Measurements from ENCODE around the gene SLC15A3.

The SLC15A3 gene

DNA sequence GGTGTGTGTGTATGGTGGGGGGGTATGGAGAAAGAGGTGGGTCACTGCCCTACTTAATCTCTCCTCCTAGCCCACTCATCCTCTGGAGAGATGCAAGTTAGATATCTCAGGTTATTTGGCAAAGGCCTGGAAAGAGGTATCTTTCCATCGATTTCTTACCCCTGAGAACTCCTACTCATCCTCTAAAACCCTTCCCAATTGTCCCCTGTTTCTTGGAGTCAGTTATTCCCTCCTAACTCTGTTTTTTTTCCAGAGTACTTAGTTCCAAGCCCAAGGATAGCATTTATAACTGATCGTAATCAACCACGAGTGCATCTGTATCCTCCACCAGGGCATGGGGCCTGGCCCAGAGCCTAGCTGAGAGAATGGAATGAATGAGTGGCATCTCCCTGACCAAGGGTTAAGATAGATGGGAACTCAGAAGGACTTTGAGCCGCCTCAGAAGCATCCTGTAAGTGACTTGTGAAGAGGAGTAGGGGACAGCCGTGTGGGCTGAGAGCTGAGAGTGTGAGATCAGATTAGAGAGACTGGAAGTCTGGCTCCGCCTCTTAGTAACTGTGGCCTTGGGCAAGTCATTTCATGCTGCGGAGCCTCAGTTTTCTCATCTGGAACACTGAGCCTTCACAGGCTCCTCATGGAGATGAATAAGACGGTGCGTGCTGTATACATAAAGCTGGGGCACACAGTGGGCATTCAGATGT, 35.8 kb upstream of the SLC15A3 start:
- H3K4me3 ChIP-seq (ENCODE audit: low read length) = no peak overlapping the region
- no peaks in the 10 kb centered on the region for H3K9me3 ChIP-seq (ENCODE audit: control insufficient read depth, insufficient read depth, low read length)
- no peaks in the 10 kb centered on the region for H3K36me3 ChIP-seq (ENCODE audit: control insufficient read depth, insufficient read depth, low read length)
- H3K4me1 ChIP-seq (ENCODE audit: control insufficient read depth, insufficient read depth, low read length) = no peaks in the 10 kb centered on the region
- H3K27me3 ChIP-seq (ENCODE audit: control insufficient read depth, insufficient read depth, low read length) = no peaks in the 10 kb centered on the region
- DNase-seq (ENCODE audit: low read depth, low spot score) = no peak
- no CpG with 5 or more reads among the region's 9 CpGs for WGBS (ENCODE audit: insufficient coverage, insufficient read length)
- no peak overlapping the region for H3K27ac ChIP-seq (ENCODE audit: low read length)

DNA sequence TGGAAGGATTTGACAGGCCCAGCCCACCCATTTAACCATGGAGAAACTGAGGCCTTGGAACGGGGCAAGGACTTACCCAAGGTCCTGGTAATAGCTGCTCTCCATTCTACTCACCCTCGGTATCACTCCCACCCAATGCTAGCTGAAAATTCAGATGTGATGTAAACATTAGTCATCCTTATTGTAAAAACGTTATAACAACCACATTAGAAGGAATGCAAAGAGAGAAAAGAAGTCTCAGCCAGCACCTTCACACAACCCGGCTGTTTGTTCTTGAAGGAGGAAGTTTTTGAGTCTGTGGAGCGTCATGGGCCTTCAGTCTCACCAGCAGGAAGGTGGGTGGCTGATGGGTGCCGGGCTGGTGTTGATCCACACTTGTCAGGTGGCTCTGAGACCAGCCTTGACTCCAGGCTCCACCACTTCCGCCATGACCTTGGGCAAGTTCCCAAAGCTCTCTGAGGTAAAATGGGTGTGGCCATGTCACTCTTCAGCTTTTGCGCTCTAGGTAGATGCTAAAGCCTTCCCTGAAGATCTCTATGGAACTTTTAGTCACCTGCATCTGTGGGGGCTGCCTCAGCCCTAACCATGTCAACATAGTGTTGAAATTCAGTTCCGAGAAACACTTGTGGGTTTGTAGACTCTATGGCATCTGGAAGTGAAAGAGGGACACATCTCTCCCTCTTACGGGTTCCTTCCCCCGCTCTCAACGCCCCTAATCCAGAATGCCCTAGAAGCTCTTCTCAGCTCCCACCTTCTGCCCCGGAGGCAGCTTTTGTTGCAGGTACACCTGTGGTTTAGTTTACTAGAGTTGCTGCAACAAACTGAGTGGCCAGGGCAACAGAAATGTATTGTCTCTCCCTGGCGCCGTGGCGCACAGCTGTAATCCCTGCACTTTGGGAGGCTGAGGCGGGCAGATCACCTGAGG, 34.3 kb upstream of the SLC15A3 start:
- DNase-seq (ENCODE audit: low read depth, low spot score) = no peak
- no CpG with 5 or more reads among the region's 17 CpGs for WGBS (ENCODE audit: insufficient coverage, insufficient read length)
- H3K36me3 ChIP-seq (ENCODE audit: control insufficient read depth, insufficient read depth, low read length) = no peaks in the 10 kb centered on the region
- no peaks in the 10 kb centered on the region for H3K9me3 ChIP-seq (ENCODE audit: control insufficient read depth, insufficient read depth, low read length)
- no peaks in the 10 kb centered on the region for H3K4me1 ChIP-seq (ENCODE audit: control insufficient read depth, insufficient read depth, low read length)
- no peak overlapping the region for H3K4me3 ChIP-seq (ENCODE audit: low read length)
- no peak overlapping the region for H3K27ac ChIP-seq (ENCODE audit: low read length)
- no peaks in the 10 kb centered on the region for H3K27me3 ChIP-seq (ENCODE audit: control insufficient read depth, insufficient read depth, low read length)

DNA sequence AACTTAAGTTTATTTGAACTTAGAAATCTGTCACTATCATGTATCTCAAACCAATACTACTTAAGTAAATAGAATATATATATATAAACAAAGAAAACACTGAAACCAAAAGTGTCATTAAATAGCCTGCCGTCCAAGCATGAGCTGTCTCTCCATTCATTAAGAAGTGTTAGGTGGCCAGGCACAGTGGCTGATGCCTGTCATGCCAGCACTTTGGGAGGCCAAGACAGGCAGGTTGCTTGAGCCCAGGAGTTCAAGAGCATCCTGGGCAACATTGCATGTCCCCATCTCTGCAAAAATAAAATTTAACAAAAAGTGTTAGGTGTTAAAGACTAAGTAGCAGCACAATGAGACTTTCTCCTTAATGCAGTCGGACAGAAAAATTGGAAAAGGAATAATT, 33.5 kb upstream of the SLC15A3 start:
- Histone ChIP-seq H3K4me3 (ENCODE audit: low read length) (no peak overlapping the region), H3K4me1 (ENCODE audit: control insufficient read depth, insufficient read depth, low read length) (no peaks in the 10 kb centered on the region), H3K9me3 (ENCODE audit: control insufficient read depth, insufficient read depth, low read length) (no peaks in the 10 kb centered on the region), H3K36me3 (ENCODE audit: control insufficient read depth, insufficient read depth, low read length) (no peaks in the 10 kb centered on the region), H3K27me3 (ENCODE audit: control insufficient read depth, insufficient read depth, low read length) (no peaks in the 10 kb centered on the region), H3K27ac (ENCODE audit: low read length) (no peak overlapping the region)
- WGBS (ENCODE audit: insufficient coverage, insufficient read length) = no CpG with 5 or more reads among the region's 2 CpGs
- no peak for DNase-seq (ENCODE audit: low read depth, low spot score)

DNA sequence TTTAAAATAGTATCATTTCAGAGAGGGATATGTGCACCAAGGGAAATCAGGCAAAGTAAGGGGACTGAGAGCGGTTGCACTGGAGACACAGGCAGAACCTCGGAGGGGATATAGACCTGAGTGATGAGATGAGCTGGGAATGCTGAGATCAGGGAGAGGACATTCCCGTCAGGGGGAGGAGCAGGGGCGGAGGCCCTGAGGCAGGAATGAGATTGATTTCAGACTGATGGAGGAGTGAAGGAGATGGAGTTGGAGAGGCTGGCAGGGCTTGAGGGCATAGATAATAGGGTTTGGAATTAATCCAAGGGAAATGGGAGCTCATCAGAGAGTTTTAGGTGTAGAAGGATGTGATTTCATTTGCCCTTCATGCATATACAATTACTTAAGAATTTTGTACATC, 32.7 kb upstream of the SLC15A3 start:
- H3K9me3 ChIP-seq (ENCODE audit: control insufficient read depth, insufficient read depth, low read length) = no peaks in the 10 kb centered on the region
- no peaks in the 10 kb centered on the region for H3K4me1 ChIP-seq (ENCODE audit: control insufficient read depth, insufficient read depth, low read length)
- no peak overlapping the region for H3K27ac ChIP-seq (ENCODE audit: low read length)
- no peaks in the 10 kb centered on the region for H3K27me3 ChIP-seq (ENCODE audit: control insufficient read depth, insufficient read depth, low read length)
- no peak overlapping the region for H3K4me3 ChIP-seq (ENCODE audit: low read length)
- DNase-seq (ENCODE audit: low read depth, low spot score) = no peak
- H3K36me3 ChIP-seq (ENCODE audit: control insufficient read depth, insufficient read depth, low read length) = no peaks in the 10 kb centered on the region
- no CpG with 5 or more reads among the region's 4 CpGs for WGBS (ENCODE audit: insufficient coverage, insufficient read length)

DNA sequence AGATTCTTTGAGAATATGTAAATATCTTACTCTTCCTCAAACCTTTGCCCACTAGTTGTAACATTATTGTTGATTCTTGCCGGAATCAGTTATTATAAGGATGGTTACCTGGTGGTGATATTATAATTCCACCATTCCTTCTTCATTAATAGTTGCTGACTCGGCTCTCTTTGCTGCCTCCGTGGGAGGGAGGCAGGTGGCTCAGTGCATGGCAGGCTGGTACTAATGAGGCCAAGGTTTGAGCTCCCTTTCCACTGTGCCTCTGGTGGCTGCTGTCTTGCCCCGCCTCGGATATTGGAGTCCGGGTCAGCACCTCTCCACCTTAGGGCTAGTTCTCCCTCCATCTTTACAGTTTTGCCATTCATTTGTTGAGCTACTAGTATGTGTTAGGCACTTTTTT, 32.2 kb upstream of the SLC15A3 start:
- DNase-seq (ENCODE audit: low read depth, low spot score) = no peak
- no peak overlapping the region for H3K27ac ChIP-seq (ENCODE audit: low read length)
- H3K9me3 ChIP-seq (ENCODE audit: control insufficient read depth, insufficient read depth, low read length) = no peaks in the 10 kb centered on the region
- H3K27me3 ChIP-seq (ENCODE audit: control insufficient read depth, insufficient read depth, low read length) = no peaks in the 10 kb centered on the region
- WGBS (ENCODE audit: insufficient coverage, insufficient read length) = no CpG with 5 or more reads among the region's 6 CpGs
- H3K36me3 ChIP-seq (ENCODE audit: control insufficient read depth, insufficient read depth, low read length) = no peaks in the 10 kb centered on the region
- H3K4me1 ChIP-seq (ENCODE audit: control insufficient read depth, insufficient read depth, low read length) = no peaks in the 10 kb centered on the region
- H3K4me3 ChIP-seq (ENCODE audit: low read length) = no peak overlapping the region

DNA sequence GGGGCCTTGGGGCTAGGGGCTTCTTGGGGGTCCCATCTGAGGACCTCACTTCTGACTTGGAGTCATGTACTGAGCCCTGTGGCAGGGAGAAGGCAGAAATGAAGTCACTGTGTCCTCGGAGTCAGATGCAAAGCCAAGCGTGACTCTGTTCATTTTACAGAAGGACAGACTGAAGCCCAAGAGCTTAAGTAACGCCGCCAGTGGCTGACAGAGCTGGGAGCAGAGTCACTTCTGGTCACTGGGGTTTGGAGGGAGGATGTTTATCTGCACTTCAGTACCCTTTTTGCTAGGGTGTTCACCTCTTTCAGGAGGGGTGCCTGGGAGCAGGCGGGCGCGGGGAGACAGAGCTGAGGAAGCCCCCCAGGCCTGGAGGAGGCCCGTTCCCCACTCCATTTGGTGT, 30.2 kb upstream of the SLC15A3 start:
- Histone ChIP-seq H3K27ac (ENCODE audit: low read length) (no peak overlapping the region), H3K36me3 (ENCODE audit: control insufficient read depth, insufficient read depth, low read length) (no peaks in the 10 kb centered on the region), H3K27me3 (ENCODE audit: control insufficient read depth, insufficient read depth, low read length) (no peaks in the 10 kb centered on the region), H3K4me3 (ENCODE audit: low read length) (no peak overlapping the region), H3K4me1 (ENCODE audit: control insufficient read depth, insufficient read depth, low read length) (no peaks in the 10 kb centered on the region), H3K9me3 (ENCODE audit: control insufficient read depth, insufficient read depth, low read length) (no peaks in the 10 kb centered on the region)
- WGBS (ENCODE audit: insufficient coverage, insufficient read length) = no CpG with 5 or more reads among the region's 8 CpGs
- DNase-seq (ENCODE audit: low read depth, low spot score) = no peak

DNA sequence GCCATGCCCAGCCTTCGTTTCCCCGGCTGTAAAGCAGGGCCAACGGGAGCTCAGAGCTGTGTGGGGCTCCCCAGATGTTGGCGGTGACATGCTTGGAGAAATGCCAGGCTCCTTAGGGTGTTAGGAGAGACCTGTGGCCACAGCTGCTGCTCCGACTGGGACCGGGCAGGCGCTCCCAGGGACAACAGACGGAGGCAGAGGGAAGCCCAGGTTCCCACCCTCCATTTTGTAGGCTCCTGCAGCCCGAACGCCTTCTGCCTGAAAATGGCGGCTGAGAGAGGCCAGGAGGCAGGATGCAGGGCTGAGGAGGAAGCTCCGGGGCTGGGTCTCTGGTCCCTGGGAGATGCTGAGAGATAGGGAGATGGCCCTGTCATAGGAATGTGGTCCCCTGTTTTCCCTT, 29.5 kb upstream of the SLC15A3 start:
- no peaks in the 10 kb centered on the region for H3K9me3 ChIP-seq (ENCODE audit: control insufficient read depth, insufficient read depth, low read length)
- DNase-seq (ENCODE audit: low read depth, low spot score) = no peak
- H3K36me3 ChIP-seq (ENCODE audit: control insufficient read depth, insufficient read depth, low read length) = no peaks in the 10 kb centered on the region
- H3K4me1 ChIP-seq (ENCODE audit: control insufficient read depth, insufficient read depth, low read length) = no peaks in the 10 kb centered on the region
- H3K4me3 ChIP-seq (ENCODE audit: low read length) = no peak overlapping the region
- H3K27me3 ChIP-seq (ENCODE audit: control insufficient read depth, insufficient read depth, low read length) = no peaks in the 10 kb centered on the region
- no peak overlapping the region for H3K27ac ChIP-seq (ENCODE audit: low read length)
- WGBS (ENCODE audit: insufficient coverage, insufficient read length) = no CpG with 5 or more reads among the region's 12 CpGs

DNA sequence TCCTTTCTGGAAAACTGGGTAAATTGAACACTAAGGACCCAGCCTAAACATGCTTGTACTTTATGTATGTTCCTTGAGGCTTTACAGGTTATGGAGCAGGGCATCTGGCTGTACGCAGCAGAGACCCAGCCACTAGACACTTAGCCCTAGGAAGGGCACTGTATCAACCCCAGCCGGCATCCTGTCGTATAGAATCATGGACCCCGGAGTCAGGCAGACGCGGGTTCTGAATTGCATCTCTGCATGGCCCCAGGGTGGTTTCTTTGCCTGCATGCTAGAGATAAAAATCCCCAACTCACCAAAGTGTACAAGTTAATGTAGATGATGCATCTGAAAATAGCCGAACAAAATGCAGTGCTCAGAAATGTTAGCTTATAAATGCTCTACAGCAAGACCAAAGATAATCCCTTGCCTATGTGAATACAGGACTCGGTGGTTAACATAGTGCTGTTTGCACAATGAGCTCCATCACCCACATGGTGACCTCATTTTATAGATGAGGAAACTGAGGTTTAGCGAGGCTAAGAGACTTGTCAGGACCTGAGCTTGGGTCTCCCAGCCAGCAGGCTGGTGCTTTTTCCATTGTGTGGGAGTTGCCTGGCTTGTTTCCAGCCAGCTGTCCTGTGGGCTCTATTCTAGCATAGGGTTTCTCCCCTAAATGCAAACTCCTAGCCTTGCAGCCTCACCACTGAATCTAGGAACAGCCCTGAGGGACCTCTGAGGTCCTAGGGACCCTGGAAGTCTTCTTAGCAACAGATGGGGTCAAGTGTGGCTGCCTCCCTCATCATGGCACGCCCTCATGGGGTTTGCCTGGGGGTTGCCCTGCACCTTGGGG, 26.8 kb upstream of the SLC15A3 start:
- Histone ChIP-seq H3K4me3 (ENCODE audit: low read length) (no peak overlapping the region), H3K4me1 (ENCODE audit: control insufficient read depth, insufficient read depth, low read length) (no peaks in the 10 kb centered on the region), H3K36me3 (ENCODE audit: control insufficient read depth, insufficient read depth, low read length) (no peaks in the 10 kb centered on the region), H3K27ac (ENCODE audit: low read length) (no peak overlapping the region), H3K27me3 (ENCODE audit: control insufficient read depth, insufficient read depth, low read length) (no peaks in the 10 kb centered on the region), H3K9me3 (ENCODE audit: control insufficient read depth, insufficient read depth, low read length) (no peaks in the 10 kb centered on the region)
- no CpG with 5 or more reads among the region's 10 CpGs for WGBS (ENCODE audit: insufficient coverage, insufficient read length)
- DNase-seq (ENCODE audit: low read depth, low spot score) = no peak

DNA sequence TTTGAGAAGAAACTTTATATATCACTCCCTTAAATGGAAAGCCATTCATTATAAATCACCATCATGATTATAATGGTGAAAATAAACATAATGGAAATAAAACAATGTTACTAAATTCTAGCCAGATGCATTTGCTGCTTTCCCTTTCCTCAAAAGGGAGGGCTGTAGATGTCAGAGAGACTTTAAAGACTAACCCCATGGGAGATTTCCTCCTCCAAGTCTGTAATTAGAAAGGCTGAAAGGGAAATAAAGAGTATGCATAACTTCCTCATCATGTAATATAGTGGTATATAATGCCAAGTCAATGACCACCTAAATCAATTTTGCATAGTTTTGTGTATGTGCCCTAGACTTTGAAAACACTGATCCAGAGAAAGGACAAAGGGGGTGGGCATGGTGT, 25.9 kb upstream of the SLC15A3 start:
- Histone ChIP-seq H3K36me3 (ENCODE audit: control insufficient read depth, insufficient read depth, low read length) (no peaks in the 10 kb centered on the region), H3K27ac (ENCODE audit: low read length) (no peak overlapping the region), H3K9me3 (ENCODE audit: control insufficient read depth, insufficient read depth, low read length) (no peaks in the 10 kb centered on the region), H3K4me3 (ENCODE audit: low read length) (no peak overlapping the region), H3K27me3 (ENCODE audit: control insufficient read depth, insufficient read depth, low read length) (no peaks in the 10 kb centered on the region), H3K4me1 (ENCODE audit: control insufficient read depth, insufficient read depth, low read length) (no peaks in the 10 kb centered on the region)
- no peak for DNase-seq (ENCODE audit: low read depth, low spot score)

DNA sequence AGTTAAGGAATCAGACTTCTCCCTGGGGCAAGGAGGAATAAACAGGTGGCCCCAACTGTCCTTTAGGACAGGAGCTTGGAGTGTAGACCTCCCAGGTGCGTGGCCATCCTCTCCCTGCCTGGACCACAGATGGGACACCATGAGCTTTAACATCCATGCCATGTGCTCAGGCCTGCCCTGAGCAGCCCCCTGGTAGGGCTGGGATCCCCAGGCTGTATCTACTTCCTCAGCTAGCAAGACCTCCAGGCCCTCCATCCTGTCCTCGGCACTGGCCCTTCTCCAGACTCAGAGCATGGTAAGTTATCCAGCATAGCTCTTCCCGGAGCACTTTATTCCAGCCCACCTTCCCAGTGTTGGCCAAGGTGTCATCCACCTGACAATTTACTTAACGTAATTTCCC, 25.2 kb upstream of the SLC15A3 start:
- Histone ChIP-seq H3K36me3 (ENCODE audit: control insufficient read depth, insufficient read depth, low read length) (no peaks in the 10 kb centered on the region), H3K9me3 (ENCODE audit: control insufficient read depth, insufficient read depth, low read length) (no peaks in the 10 kb centered on the region), H3K27ac (ENCODE audit: low read length) (no peak overlapping the region), H3K27me3 (ENCODE audit: control insufficient read depth, insufficient read depth, low read length) (no peaks in the 10 kb centered on the region), H3K4me3 (ENCODE audit: low read length) (no peak overlapping the region), H3K4me1 (ENCODE audit: control insufficient read depth, insufficient read depth, low read length) (no peaks in the 10 kb centered on the region)
- WGBS (ENCODE audit: insufficient coverage, insufficient read length) = no CpG with 5 or more reads among the region's 4 CpGs
- no peak for DNase-seq (ENCODE audit: low read depth, low spot score)
